Lower lobe of right lung (tissue), 2 donors: ENCODE results near the gene GPR176. TPM values are rescaled to one million over a fixed set of nuclear protein-coding genes. Genes with fewer than 3 reads are reported as not detected.

Source experiments
- ATAC-seq, 2 donors: fragments of 200-7000 bp; cut with Tn5 transposase; one replicate each; pipeline ENCODE4 v1.9.1; 2020 to 2022; ENCODE audit warnings: mild to moderate bottlenecking in 2 of 2, moderate library complexity in 2 of 2
- DNase-seq: peaks from one replicate; pipeline ENCODE4 v3.0.0-alpha.2; 2020
- H3K27ac ChIP-seq: fragments of 200-600 bp; one replicate; pipeline ENCODE4 v1.8.0; 2022
- H3K27me3 ChIP-seq: fragments of 200-600 bp; one replicate; pipeline ENCODE4 v1.8.0; 2022; ENCODE audit warnings: low read depth
- H3K36me3 ChIP-seq: fragments of 200-600 bp; one replicate; pipeline ENCODE4 v1.8.0; 2022; ENCODE audit warnings: mild to moderate bottlenecking
- H3K4me1 ChIP-seq: fragments of 200-600 bp; one replicate; pipeline ENCODE4 v1.8.0; 2022
- H3K4me3 ChIP-seq: fragments of 200-600 bp; one replicate; pipeline ENCODE4 v1.8.0; 2022; ENCODE audit warnings: mild to moderate bottlenecking
- H3K9me3 ChIP-seq: fragments of 200-600 bp; one replicate; pipeline ENCODE4 v1.8.0; 2022
- intact Hi-C: fragments of 100-400 bp; cut with DNase I; formaldehyde crosslinking; loops from one replicate; pipeline ENCODE4 v1.11.0; 2022
- total RNA-seq: library from RNA; stranded (reverse); fragmentation: NEBNext Ultra II Directional; extraction: Animal tissue kit (Norgen Biotek cat#: 25700); gene quantifications from one replicate; pipeline ENCODE4 v1.2.1, GENCODE V29; 2021
- TF ChIP-seq, protein P1 (sequence below): fragments of 200-600 bp; IDR thresholded peaks from one replicate; pipeline ENCODE4 v1.8.0; 2022; ENCODE audit warnings: antibody characterized with exemption, mild to moderate bottlenecking
- donor health status: DM: no; HTN: yes; CAD: no; lungs with severe emphysema.

Gene GPR176
- total RNA-seq, 1 donor from 2014 or later: 2.4 TPM

DNA sequence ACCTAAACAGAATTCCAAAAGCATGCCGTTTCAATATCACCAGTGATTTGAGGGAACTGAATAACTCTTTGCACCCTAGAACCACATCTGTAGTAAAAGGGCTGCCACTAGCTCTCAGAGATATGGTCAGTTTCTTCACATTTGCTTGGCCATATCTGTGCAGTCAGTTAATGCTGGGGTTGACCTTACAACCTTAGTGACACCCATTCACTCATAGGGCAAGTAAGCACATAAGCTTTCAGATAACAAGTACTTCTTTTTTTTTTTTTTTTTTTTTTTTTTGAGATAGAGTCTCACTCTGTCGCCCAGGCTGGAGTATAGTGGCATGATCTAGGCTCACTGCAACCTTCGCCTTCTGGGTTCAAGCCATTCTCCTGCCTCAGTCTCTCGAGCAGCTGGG, 117.0 kb downstream of the GPR176 start:
- Histone ChIP-seq H3K4me1 (no peaks in the 10 kb centered on the region), H3K4me3 (no peak overlapping the region), H3K27me3 (no peaks in the 10 kb centered on the region), H3K27ac (no peak overlapping the region), H3K9me3 (no peaks in the 10 kb centered on the region), H3K36me3 (no peaks in the 10 kb centered on the region)
- TF ChIP-seq, protein P1, sequence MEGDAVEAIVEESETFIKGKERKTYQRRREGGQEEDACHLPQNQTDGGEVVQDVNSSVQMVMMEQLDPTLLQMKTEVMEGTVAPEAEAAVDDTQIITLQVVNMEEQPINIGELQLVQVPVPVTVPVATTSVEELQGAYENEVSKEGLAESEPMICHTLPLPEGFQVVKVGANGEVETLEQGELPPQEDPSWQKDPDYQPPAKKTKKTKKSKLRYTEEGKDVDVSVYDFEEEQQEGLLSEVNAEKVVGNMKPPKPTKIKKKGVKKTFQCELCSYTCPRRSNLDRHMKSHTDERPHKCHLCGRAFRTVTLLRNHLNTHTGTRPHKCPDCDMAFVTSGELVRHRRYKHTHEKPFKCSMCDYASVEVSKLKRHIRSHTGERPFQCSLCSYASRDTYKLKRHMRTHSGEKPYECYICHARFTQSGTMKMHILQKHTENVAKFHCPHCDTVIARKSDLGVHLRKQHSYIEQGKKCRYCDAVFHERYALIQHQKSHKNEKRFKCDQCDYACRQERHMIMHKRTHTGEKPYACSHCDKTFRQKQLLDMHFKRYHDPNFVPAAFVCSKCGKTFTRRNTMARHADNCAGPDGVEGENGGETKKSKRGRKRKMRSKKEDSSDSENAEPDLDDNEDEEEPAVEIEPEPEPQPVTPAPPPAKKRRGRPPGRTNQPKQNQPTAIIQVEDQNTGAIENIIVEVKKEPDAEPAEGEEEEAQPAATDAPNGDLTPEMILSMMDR: no peak
- DNase-seq (no peak), ATAC-seq (no peak)
- intact Hi-C loops: no loop called here

DNA sequence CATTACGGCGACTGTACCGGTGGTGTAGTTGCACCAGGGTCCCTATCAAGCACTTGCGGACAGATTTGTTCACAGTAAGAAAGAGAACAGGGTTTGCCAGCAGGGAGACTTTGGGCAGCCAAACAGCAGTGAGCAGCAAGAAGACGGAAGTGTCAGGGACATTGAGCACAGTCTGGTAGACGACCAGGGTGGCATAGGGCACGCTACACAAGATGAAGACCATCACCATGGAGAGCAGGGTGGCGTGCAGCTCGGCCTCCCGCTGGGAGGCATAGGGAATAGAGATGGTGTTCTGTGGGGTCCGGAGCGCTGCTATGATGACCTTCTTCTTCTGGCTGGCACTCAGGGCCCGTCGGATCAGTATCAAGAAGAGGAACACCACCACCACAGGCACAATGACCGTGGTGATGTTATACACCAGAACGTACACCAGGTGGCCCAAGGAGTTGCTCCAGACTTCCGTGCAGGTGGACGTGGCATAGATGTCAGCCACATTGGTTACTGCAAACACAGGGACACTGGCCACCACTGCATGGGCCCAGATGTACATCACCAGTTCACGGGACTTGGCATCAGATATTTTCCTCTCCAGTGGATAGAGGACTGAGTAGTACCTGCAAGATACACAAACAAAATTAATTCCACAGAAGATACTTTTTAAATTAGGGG, 118.3 kb downstream of the GPR176 start:
- DNase-seq (no peak), ATAC-seq (peak; percentile 53 to 58)
- intact Hi-C loops: no loop called here
- H3K9me3 ChIP-seq: no peaks in the 10 kb centered on the region
- H3K36me3 ChIP-seq: no peaks in the 10 kb centered on the region
- H3K27me3 ChIP-seq: no peaks in the 10 kb centered on the region
- H3K4me3 ChIP-seq: no peak overlapping the region
- no peaks in the 10 kb centered on the region for H3K4me1 ChIP-seq
- no peak overlapping the region for H3K27ac ChIP-seq
- TF ChIP-seq, protein P1: peak; percentile 33

DNA sequence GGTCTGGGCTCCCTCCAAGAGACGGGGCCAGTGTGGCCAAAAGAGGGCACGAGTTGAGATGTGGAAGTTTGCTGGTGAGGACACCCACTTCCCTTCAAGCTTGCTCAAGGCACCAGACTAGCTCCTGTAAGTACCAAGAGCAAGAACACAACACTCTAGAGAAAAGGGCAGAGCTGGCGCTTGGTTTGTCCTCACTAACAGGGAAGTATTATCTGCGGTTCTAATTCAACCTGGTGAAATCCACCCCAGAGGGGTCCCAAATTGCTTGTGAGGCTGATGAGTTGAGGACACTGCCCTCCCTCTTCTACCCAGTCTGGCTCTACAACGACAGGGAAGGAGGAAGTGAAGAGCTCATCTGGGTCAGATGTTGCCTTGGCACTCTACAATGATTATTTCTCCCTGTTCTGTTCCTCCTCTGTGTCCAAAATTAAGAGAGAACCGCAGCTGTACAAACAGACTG, 120.5 kb downstream of the GPR176 start:
- Histone ChIP-seq H3K27ac (peak overlapping the region; percentile 43), H3K4me1 (no peaks in the 10 kb centered on the region), H3K27me3 (no peaks in the 10 kb centered on the region), H3K4me3 (no peak overlapping the region), H3K9me3 (no peaks in the 10 kb centered on the region), H3K36me3 (no peaks in the 10 kb centered on the region)
- intact Hi-C loops: no loop called here
- peak; percentile 73 to 77 for ATAC-seq
- DNase-seq: peak; percentile 53
- TF ChIP-seq, protein P1: no peak

DNA sequence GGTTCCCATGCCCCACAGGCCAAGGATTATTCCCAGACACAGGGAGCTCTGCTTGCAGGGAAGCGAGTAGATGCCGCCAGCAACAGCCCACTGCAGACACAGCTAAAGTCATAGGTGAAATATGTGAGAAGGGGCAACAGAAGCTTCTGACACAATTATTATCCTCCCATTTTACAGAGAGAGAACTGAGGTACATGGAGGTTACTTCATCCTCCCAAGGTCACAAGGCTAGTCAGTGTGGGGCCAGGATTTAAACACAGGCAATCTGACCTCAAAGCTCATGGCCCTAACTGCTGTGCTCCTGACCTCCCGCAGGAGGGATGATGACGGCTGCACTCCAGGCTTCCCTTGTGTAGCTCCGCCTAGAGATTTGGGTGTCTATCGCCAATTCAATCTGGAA, 121.7 kb downstream of the GPR176 start:
- ATAC-seq (no peak), DNase-seq (no peak)
- Histone ChIP-seq H3K4me1 (no peaks in the 10 kb centered on the region), H3K9me3 (no peaks in the 10 kb centered on the region), H3K4me3 (no peak overlapping the region), H3K27me3 (no peaks in the 10 kb centered on the region), H3K27ac (no peak overlapping the region), H3K36me3 (no peaks in the 10 kb centered on the region)
- intact Hi-C loops: no loop called here
- TF ChIP-seq, protein P1: no peak

DNA sequence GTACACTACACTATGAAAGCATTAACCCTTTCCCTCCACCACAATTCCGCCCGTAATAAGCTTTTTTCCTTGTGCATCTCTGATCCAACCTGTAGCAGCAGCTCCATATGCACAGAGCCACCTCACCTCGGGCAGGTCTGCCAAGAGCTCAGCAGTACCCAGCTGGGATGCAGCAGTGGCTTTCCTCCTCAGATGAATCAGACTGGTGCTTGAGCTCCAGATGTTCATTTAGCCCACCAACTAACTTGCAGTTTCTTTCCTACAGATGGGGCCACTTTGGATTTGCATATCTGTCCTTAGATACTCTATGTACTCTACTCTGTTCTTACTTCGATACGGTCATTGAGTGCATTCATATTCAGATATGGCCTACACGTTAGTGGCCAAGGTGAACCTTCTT, 122.7 kb downstream of the GPR176 start:
- Histone ChIP-seq H3K4me1 (no peaks in the 10 kb centered on the region), H3K27ac (no peak overlapping the region), H3K27me3 (no peaks in the 10 kb centered on the region), H3K9me3 (no peaks in the 10 kb centered on the region), H3K4me3 (no peak overlapping the region), H3K36me3 (no peaks in the 10 kb centered on the region)
- TF ChIP-seq, protein P1: no peak
- intact Hi-C loops: no loop called here
- ATAC-seq (no peak), DNase-seq (no peak)
